ENCODE data around the gene ATP6V0B. TPM values are rescaled to one million over a fixed set of nuclear protein-coding genes. Genes with fewer than 3 reads are reported as not detected.
A peak's percentile ranks its signal among the peaks of the same experiment; 100 is the strongest.

Gene ATP6V0B
- total RNA-seq, 1 experiment from 2014 or later, result 241 TPM

GRCh38 chr1:44012404-44012803 is 37.6 kb downstream of the ATP6V0B start:
- Histone ChIP-seq H3K9me2 (replicated peaks; ENCODE audit: low read length) (no peaks in the 10 kb centered on the region), H3K79me2 (ENCODE audit: low read length) (no peaks in the 10 kb centered on the region), H2AFZ (ENCODE audit: low read length) (no peak overlapping the region), H3K4me3 (ENCODE audit: low read length) (no peak overlapping the region), H3K4me1 (ENCODE audit: insufficient read depth, low read length) (peaks cover 9% of the 10 kb centered on the region), H3K36me3 (ENCODE audit: low read depth, low read length) (no peaks in the 10 kb centered on the region; the same call in 1 of the 2 replicates), H3K9me3 (ENCODE audit: low read length) (no peaks in the 10 kb centered on the region), H4K20me1 (ENCODE audit: low read length) (no peaks in the 10 kb centered on the region), H3K27me3 (ENCODE audit: low read length) (no peaks in the 10 kb centered on the region), H3K4me2 (ENCODE audit: low read length) (no peak overlapping the region), H3K27ac (ENCODE audit: low read length) (no peak overlapping the region), H3K9ac (ENCODE audit: low read length) (no peak overlapping the region), H3F3A (ENCODE audit: low read length, unreplicated experiment) (no peaks in the 10 kb centered on the region)
- ChIA-PET POLR2A (ENCODE audit: unreplicated experiment) (no interaction called here), CTCF (interaction anchor here (0.5 kb wide), 1 partner anchor 36 kb away, joined by 4 read pairs; no protein-coding TSS in a partner anchor)
- ATAC-seq (no peak), DNase-seq (peak; percentile 58)
- intact Hi-C loops (cut with micrococcal nuclease), result no loop called here
- TF ChIP-seq CTCF (conservative IDR thresholded peaks at IDR 0.05; ENCODE audit: low read depth, low read length), result no peak
- TF ChIP-seq EZH2phosphoT487 (IDR thresholded peaks at IDR 0.05; ENCODE audit: borderline replicate concordance, low read length), result no peak
- TF ChIP-seq EZH2 (IDR thresholded peaks at IDR 0.05; ENCODE audit: low read length, unreplicated experiment), result no peak
- no TSS peak for BruUV-seq (replicated peaks)

- H3K9ac ChIP-seq (ENCODE audit: low read length), result no peak overlapping the region
- no peaks in the 10 kb centered on the region for H3F3A ChIP-seq (ENCODE audit: low read length, unreplicated experiment)
- no peaks in the 10 kb centered on the region for H3K27me3 ChIP-seq (ENCODE audit: low read length)
- H3K4me3 ChIP-seq (ENCODE audit: low read length), result no peak overlapping the region
- no peaks in the 10 kb centered on the region for H3K79me2 ChIP-seq (ENCODE audit: low read length)
- peaks cover 9% of the 10 kb centered on the region for H3K4me1 ChIP-seq (ENCODE audit: insufficient read depth, low read length)
- no TSS peak for BruUV-seq (replicated peaks)
- no peaks in the 10 kb centered on the region for H4K20me1 ChIP-seq (ENCODE audit: low read length)
- no peaks in the 10 kb centered on the region; the same call in 1 of the 2 replicates for H3K36me3 ChIP-seq (ENCODE audit: low read depth, low read length)
- TF ChIP-seq EZH2 (IDR thresholded peaks at IDR 0.05; ENCODE audit: low read length, unreplicated experiment) (no peak), CTCF (conservative IDR thresholded peaks at IDR 0.05; ENCODE audit: low read depth, low read length) (no peak), EZH2phosphoT487 (IDR thresholded peaks at IDR 0.05; ENCODE audit: borderline replicate concordance, low read length) (no peak)
- ATAC-seq (no peak), DNase-seq (no peak)
- no peak overlapping the region for H2AFZ ChIP-seq (ENCODE audit: low read length)
- ChIA-PET CTCF (interaction anchor here (0.5 kb wide), 1 partner anchor 35 kb away, joined by 4 read pairs; no protein-coding TSS in a partner anchor), POLR2A (ENCODE audit: unreplicated experiment) (no interaction called here)
- no peak overlapping the region for H3K27ac ChIP-seq (ENCODE audit: low read length)
- H3K4me2 ChIP-seq (ENCODE audit: low read length), result no peak overlapping the region
- no peaks in the 10 kb centered on the region for H3K9me3 ChIP-seq (ENCODE audit: low read length)
- intact Hi-C loops (cut with micrococcal nuclease), result no loop called here
- H3K9me2 ChIP-seq (replicated peaks; ENCODE audit: low read length), result no peaks in the 10 kb centered on the region
Observed at GRCh38 chr1:44012941-44013609, 38.3 kb downstream of the ATP6V0B start.

GRCh38 chr1:44013949-44014348 is 39.2 kb downstream of the ATP6V0B start:
- Histone ChIP-seq H3K79me2 (ENCODE audit: low read length) (no peaks in the 10 kb centered on the region), H3K4me3 (ENCODE audit: low read length) (no peak overlapping the region), H4K20me1 (ENCODE audit: low read length) (no peaks in the 10 kb centered on the region), H2AFZ (ENCODE audit: low read length) (no peak overlapping the region), H3K36me3 (ENCODE audit: low read depth, low read length) (no peaks in the 10 kb centered on the region), H3F3A (ENCODE audit: low read length, unreplicated experiment) (no peaks in the 10 kb centered on the region), H3K4me1 (ENCODE audit: insufficient read depth, low read length) (peaks cover 9% of the 10 kb centered on the region), H3K9me2 (replicated peaks; ENCODE audit: low read length) (no peaks in the 10 kb centered on the region), H3K27ac (ENCODE audit: low read length) (no peak overlapping the region), H3K9me3 (ENCODE audit: low read length) (no peaks in the 10 kb centered on the region), H3K27me3 (ENCODE audit: low read length) (no peaks in the 10 kb centered on the region), H3K4me2 (ENCODE audit: low read length) (no peak overlapping the region), H3K9ac (ENCODE audit: low read length) (no peak overlapping the region)
- DNase-seq, result no peak
- ATAC-seq, result no peak
- TF ChIP-seq CTCF (conservative IDR thresholded peaks at IDR 0.05; ENCODE audit: low read depth, low read length), result no peak
- TF ChIP-seq EZH2phosphoT487 (IDR thresholded peaks at IDR 0.05; ENCODE audit: borderline replicate concordance, low read length), result no peak
- no peak for TF ChIP-seq EZH2 (IDR thresholded peaks at IDR 0.05; ENCODE audit: low read length, unreplicated experiment)
- CTCF ChIA-PET, result no interaction called here
- intact Hi-C loops (cut with micrococcal nuclease), result no loop called here
- POLR2A ChIA-PET (ENCODE audit: unreplicated experiment), result no interaction called here
- BruUV-seq (replicated peaks), result no TSS peak
